ENCODE measurements around the gene FNDC8. TPM values are rescaled to one million over a fixed set of nuclear protein-coding genes. Genes with fewer than 3 reads are reported as not detected.
A peak's percentile ranks its signal among the peaks of the same experiment; 100 is the strongest.

FNDC8 gene
- polyA plus RNA-seq, 1 experiment: not detected

GRCh38 chr17:35083071-35083470 lies 38.3 kb upstream of the FNDC8 start:
- ChIA-PET POLR2A (no interaction called here), CTCF (interaction anchor here (0.6 to 1.6 kb wide), 2 partner anchors 15 to 17 kb away, joined by 3 to 4 read pairs; no protein-coding TSS in a partner anchor)
- no peak overlapping the region for H3K4me3 ChIP-seq (ENCODE audit: low read depth, low read length)
- TF ChIP-seq CTCF (IDR thresholded peaks at IDR 0.05; ENCODE audit: insufficient read depth, low read depth, low read length): no peak
- no peak for DNase-seq (ENCODE audit: low read depth)
- H3K36me3 ChIP-seq (ENCODE audit: control insufficient read depth, insufficient read depth, low read length): no peaks in the 10 kb centered on the region
- no peaks in the 10 kb centered on the region for H3K27me3 ChIP-seq (ENCODE audit: control insufficient read depth, insufficient read depth, low read length)

- Histone ChIP-seq H3K36me3 (ENCODE audit: control insufficient read depth, insufficient read depth, low read length) (no peaks in the 10 kb centered on the region), H3K27me3 (ENCODE audit: control insufficient read depth, insufficient read depth, low read length) (no peaks in the 10 kb centered on the region), H3K4me3 (ENCODE audit: low read depth, low read length) (no peak overlapping the region)
- ChIA-PET CTCF (interaction anchor here (1.2 kb wide), 1 partner anchor 34 kb away, joined by 3 read pairs; no protein-coding TSS in a partner anchor), POLR2A (no interaction called here)
- TF ChIP-seq CTCF (IDR thresholded peaks at IDR 0.05; ENCODE audit: insufficient read depth, low read depth, low read length): no peak
- DNase-seq (ENCODE audit: low read depth): no peak
Observed at GRCh38 chr17:35084987-35085386, 36.4 kb upstream of the FNDC8 start.

DNA sequence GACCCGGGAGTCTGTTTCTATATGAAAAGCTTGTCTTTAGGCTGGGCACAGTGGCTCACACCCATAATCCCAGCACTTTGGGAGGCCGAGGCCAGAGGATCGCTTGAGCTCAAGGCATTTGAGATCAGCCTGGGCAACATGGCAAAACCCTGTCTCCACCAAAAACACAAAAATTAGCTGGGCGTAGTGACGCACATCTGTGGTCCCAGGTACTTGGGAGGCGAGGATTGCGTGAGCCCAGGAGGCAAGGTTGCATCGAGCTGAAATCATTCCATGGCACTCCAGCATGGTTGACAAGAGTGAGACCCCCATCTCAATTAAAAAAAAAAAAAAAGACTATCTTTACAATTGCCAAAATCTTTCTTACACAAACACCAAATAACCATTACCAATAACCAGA lies 35.3 kb upstream of the FNDC8 start:
- Histone ChIP-seq H3K27me3 (ENCODE audit: control insufficient read depth, insufficient read depth, low read length) (no peaks in the 10 kb centered on the region), H3K4me3 (ENCODE audit: low read depth, low read length) (no peak overlapping the region), H3K36me3 (ENCODE audit: control insufficient read depth, insufficient read depth, low read length) (no peaks in the 10 kb centered on the region)
- CTCF ChIA-PET: interaction anchor here (1.1 to 1.2 kb wide), 2 partner anchors 11 to 33 kb away, joined by 3 to 5 read pairs; no protein-coding TSS in a partner anchor
- POLR2A ChIA-PET: no interaction called here
- DNase-seq (ENCODE audit: low read depth): no peak
- TF ChIP-seq CTCF (IDR thresholded peaks at IDR 0.05; ENCODE audit: insufficient read depth, low read depth, low read length): no peak

GRCh38 chr17:35086931-35087573 lies 34.4 kb upstream of the FNDC8 start:
- CTCF ChIA-PET: interaction anchor here (0.6 to 1.1 kb wide), 3 partner anchors 12 to 28 kb away, joined by 3 to 5 read pairs (median 3); no protein-coding TSS in a partner anchor
- POLR2A ChIA-PET: no interaction called here
- Histone ChIP-seq H3K4me3 (ENCODE audit: low read depth, low read length) (no peak overlapping the region), H3K27me3 (ENCODE audit: control insufficient read depth, insufficient read depth, low read length) (no peaks in the 10 kb centered on the region), H3K36me3 (ENCODE audit: control insufficient read depth, insufficient read depth, low read length) (no peaks in the 10 kb centered on the region)
- TF ChIP-seq CTCF (IDR thresholded peaks at IDR 0.05; ENCODE audit: insufficient read depth, low read depth, low read length): no peak
- DNase-seq (ENCODE audit: low read depth): no peak

- CTCF ChIA-PET: interaction anchor here (0.6 kb wide), 1 partner anchor 18 kb away, joined by 3 read pairs; no protein-coding TSS in a partner anchor
- TF ChIP-seq CTCF (IDR thresholded peaks at IDR 0.05; ENCODE audit: insufficient read depth, low read depth, low read length): no peak
Observed at GRCh38 chr17:35087731-35088355, 33.6 kb upstream of the FNDC8 start.

More at GRCh38 chr17:35087731-35088355, 33.6 kb upstream of the FNDC8 start:
- Histone ChIP-seq H3K36me3 (ENCODE audit: control insufficient read depth, insufficient read depth, low read length) (no peaks in the 10 kb centered on the region), H3K27me3 (ENCODE audit: control insufficient read depth, insufficient read depth, low read length) (no peaks in the 10 kb centered on the region), H3K4me3 (ENCODE audit: low read depth, low read length) (peak overlapping the region; percentile 85)
- POLR2A ChIA-PET: no interaction called here
- DNase-seq (ENCODE audit: low read depth): no peak
